ENCODE measurements around the gene ALDOC.

The ALDOC gene

GRCh38 chr17:28551421-28552175, 25.1 kb downstream of the ALDOC start:
- no peak for TF ChIP-seq CTCF (IDR thresholded peaks at IDR 0.05; ENCODE audit: extremely low read depth, missing control alignments)
- DNase-seq (ENCODE audit: low spot score) = no peak

GRCh38 chr17:28550858-28551257, 25.8 kb downstream of the ALDOC start:
- no peak for DNase-seq (ENCODE audit: low spot score)
- no peak for TF ChIP-seq CTCF (IDR thresholded peaks at IDR 0.05; ENCODE audit: extremely low read depth, missing control alignments)

- peak; percentile 86 for DNase-seq (ENCODE audit: low spot score)
- TF ChIP-seq CTCF (IDR thresholded peaks at IDR 0.05; ENCODE audit: extremely low read depth, missing control alignments) = no peak
Observed at GRCh38 chr17:28549236-28550132, 27.2 kb downstream of the ALDOC start.

DNA sequence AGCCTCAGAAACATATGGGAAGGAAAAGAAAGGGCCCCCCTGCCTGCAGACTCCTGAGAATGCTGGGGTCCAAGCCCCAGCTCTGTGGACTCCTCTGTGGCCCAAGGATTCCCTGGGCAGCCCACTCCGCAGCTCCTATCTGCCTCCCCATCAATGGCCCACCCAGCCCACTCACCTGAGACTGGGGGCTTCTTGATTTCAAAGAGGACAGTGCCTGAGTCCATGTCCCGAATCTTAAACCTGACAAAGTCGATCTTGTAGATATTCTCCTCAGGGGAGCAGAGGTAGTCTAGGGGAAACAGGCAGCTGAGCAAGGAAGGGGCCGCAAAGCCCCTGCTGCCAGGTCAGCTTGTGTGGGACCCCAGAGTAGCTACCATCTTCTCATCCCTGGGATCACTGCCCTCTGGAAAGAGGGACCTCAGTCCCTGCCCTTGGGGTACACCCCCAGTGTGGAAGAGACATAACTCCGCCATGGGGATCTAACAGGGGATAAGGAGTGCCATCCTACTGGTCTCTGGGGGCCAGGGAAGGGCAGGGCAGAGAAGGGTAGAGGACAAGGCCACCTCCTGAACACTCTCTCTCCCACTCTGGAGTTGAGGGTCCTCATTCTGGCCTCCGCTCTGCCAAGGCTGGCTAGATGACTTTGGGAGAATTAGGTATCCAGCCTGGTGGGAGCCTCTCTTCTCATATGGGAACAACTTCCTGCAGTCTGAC, 28.1 kb downstream of the ALDOC start:
- DNase-seq (ENCODE audit: low spot score) = no peak
- no peak for TF ChIP-seq CTCF (IDR thresholded peaks at IDR 0.05; ENCODE audit: extremely low read depth, missing control alignments)

- TF ChIP-seq CTCF (IDR thresholded peaks at IDR 0.05; ENCODE audit: extremely low read depth, missing control alignments) = peak; percentile 93
- DNase-seq (ENCODE audit: low spot score) = peak; percentile 87
Observed at GRCh38 chr17:28547623-28548416, 28.9 kb downstream of the ALDOC start.

DNA sequence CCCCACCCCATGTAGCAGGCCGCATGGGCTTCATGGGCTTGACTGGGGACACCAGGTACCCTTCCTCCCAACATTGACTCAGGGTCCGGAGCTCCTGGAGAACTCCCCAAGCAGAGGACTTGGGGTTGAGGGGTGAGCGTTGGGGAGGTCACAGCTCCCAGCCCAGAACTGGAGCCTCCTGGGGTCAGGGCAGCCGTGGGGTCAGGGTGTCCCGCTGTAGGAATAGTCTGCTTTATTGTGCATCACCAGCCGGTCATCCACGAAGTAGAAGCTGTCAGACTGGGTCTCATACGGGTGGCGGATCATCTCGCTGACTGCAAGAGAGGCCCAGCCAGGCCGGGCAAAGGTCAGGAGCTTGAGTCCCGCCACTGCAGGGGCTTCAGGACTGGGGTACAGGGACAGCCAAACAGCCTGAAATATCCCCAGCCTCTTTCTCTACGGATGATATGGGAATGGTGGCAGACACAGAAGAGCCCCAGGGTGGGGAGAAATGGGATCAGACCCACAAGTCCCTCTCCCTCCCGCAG, 29.5 kb downstream of the ALDOC start:
- no peak for DNase-seq (ENCODE audit: low spot score)
- TF ChIP-seq CTCF (IDR thresholded peaks at IDR 0.05; ENCODE audit: extremely low read depth, missing control alignments) = no peak

Data from GM20000 (cell line).